SK-N-SH treated with all-trans-retinoic acid at 6 μM for 48 hours (cell line): ENCODE measurements around the gene SLC25A34.

ENCODE experiments used
- ATAC-seq: fragments of 200-7000 bp; cut with Tn5 transposase; 3 replicates; pipeline ENCODE4 v1.9.1; 2020; ENCODE audit warnings: mild to moderate bottlenecking, moderate library complexity
- ARNTL ChIP-seq: fragments of 450-650 bp; formaldehyde crosslinking; IDR thresholded peaks from 2 replicates; pipeline ENCODE4 v1.5.0; 2020; ENCODE audit warnings: low read depth, mild to moderate bottlenecking, moderate library complexity, borderline replicate concordance
- CSDC2 ChIP-seq: fragments of 250-450 bp; sonication (Bioruptor Pico); IDR thresholded peaks from 2 replicates; pipeline ENCODE4 v1.5.0; 2020; ENCODE audit warnings: mild to moderate bottlenecking, moderate library complexity
- CSRNP3 ChIP-seq: fragments of 250-450 bp; sonication (Bioruptor Pico); IDR thresholded peaks from 2 replicates; pipeline ENCODE4 v1.5.1; 2021; ENCODE audit warnings: mild to moderate bottlenecking, moderate library complexity
- ESRRG ChIP-seq: fragments of 250-450 bp; sonication (Bioruptor Pico); IDR thresholded peaks from 2 replicates; pipeline ENCODE4 v1.6.1; 2021; ENCODE audit warnings: mild to moderate bottlenecking
- GLIS3 ChIP-seq: fragments of 250-450 bp; sonication (Bioruptor Pico); IDR thresholded peaks from 2 replicates; pipeline ENCODE4 v1.5.0; 2020; ENCODE audit warnings: mild to moderate bottlenecking, moderate library complexity
- ISL1 ChIP-seq: fragments of 250-450 bp; sonication (Bioruptor Pico); IDR thresholded peaks from 2 replicates; pipeline ENCODE4 v2.1.2; 2022; ENCODE audit warnings: mild to moderate bottlenecking, moderate library complexity
- OSR1 ChIP-seq: fragments of 250-450 bp; sonication (Bioruptor Pico); IDR thresholded peaks from 2 replicates; pipeline ENCODE4 v1.8.0; 2022; ENCODE audit warnings: moderate library complexity, mild to moderate bottlenecking, inconsistent platforms
- PPARA ChIP-seq: fragments of 250-450 bp; sonication (Bioruptor Pico); IDR thresholded peaks from 2 replicates; pipeline ENCODE4 v1.5.0; 2020; ENCODE audit warnings: mild to moderate bottlenecking, borderline replicate concordance
- RARB ChIP-seq: fragments of 250-450 bp; sonication (Bioruptor Pico); IDR thresholded peaks from 2 replicates; pipeline ENCODE4 v1.8.0; 2021; ENCODE audit warnings: mild to moderate bottlenecking, moderate library complexity
- SNAI2 ChIP-seq: fragments of 250-450 bp; sonication (Bioruptor Pico); IDR thresholded peaks from 2 replicates; pipeline ENCODE4 v1.5.0; 2020; ENCODE audit warnings: mild to moderate bottlenecking, moderate library complexity
- TCF4 ChIP-seq: fragments of 250-450 bp; sonication (Bioruptor Pico); IDR thresholded peaks from 2 replicates; pipeline ENCODE4 v1.8.0; 2021; ENCODE audit warnings: mild to moderate bottlenecking, moderate library complexity, borderline replicate concordance
- TOX ChIP-seq: fragments of 250-450 bp; sonication (Bioruptor Pico); IDR thresholded peaks from 2 replicates; pipeline ENCODE4 v1.8.0; 2021; ENCODE audit warnings: mild to moderate bottlenecking, moderate library complexity, borderline replicate concordance
- ZC3H10 ChIP-seq: fragments of 250-450 bp; sonication (Bioruptor Pico); IDR thresholded peaks from 2 replicates; pipeline ENCODE4 v1.5.1; 2021; ENCODE audit warnings: mild to moderate bottlenecking, moderate library complexity
- ZFP3 ChIP-seq: fragments of 250-450 bp; sonication (Bioruptor Pico); IDR thresholded peaks from 2 replicates; pipeline ENCODE4 v1.5.0; 2020; ENCODE audit warnings: mild to moderate bottlenecking, moderate library complexity
- ZFP30 ChIP-seq: fragments of 450-650 bp; formaldehyde crosslinking; IDR thresholded peaks from 2 replicates; pipeline ENCODE4 v1.5.0; 2022; ENCODE audit warnings: mild to moderate bottlenecking, moderate library complexity
- ZNF565 ChIP-seq: fragments of 450-650 bp; formaldehyde crosslinking; conservative IDR thresholded peaks from 2 replicates; pipeline ENCODE4 v1.5.0; 2020; ENCODE audit warnings: low read depth, mild to moderate bottlenecking, moderate library complexity
- ZNF70 ChIP-seq: fragments of 450-650 bp; formaldehyde crosslinking; IDR thresholded peaks from 2 replicates; pipeline ENCODE4 v1.5.0; 2020; ENCODE audit warnings: mild to moderate bottlenecking, moderate library complexity
- ZNF8 ChIP-seq: fragments of 450-650 bp; formaldehyde crosslinking; IDR thresholded peaks from 2 replicates; pipeline ENCODE4 v1.5.0; 2020; ENCODE audit warnings: mild to moderate bottlenecking, moderate library complexity
- TF ChIP-seq, protein P1 (sequence below): fragments of 250-450 bp; sonication (Bioruptor Pico); IDR thresholded peaks from 2 replicates; pipeline ENCODE4 v1.8.0; 2021; ENCODE audit warnings: low read depth, mild to moderate bottlenecking, moderate library complexity, borderline replicate concordance
- TF ChIP-seq, protein P2 (sequence below): fragments of 250-450 bp; sonication (Bioruptor Pico); IDR thresholded peaks from 2 replicates; pipeline ENCODE4 v1.5.0; 2020; ENCODE audit warnings: mild to moderate bottlenecking, moderate library complexity
- TF ChIP-seq, protein P3 (sequence below): fragments of 250-450 bp; sonication (Bioruptor Pico); IDR thresholded peaks from 2 replicates; pipeline ENCODE4 v1.5.1; 2020; ENCODE audit warnings: low read depth, mild to moderate bottlenecking, moderate library complexity

The SLC25A34 gene

GRCh38 chr1:15747378-15747777, 11.3 kb downstream of the SLC25A34 start:
- ATAC-seq, result no peak
- TF ChIP-seq, protein P1, sequence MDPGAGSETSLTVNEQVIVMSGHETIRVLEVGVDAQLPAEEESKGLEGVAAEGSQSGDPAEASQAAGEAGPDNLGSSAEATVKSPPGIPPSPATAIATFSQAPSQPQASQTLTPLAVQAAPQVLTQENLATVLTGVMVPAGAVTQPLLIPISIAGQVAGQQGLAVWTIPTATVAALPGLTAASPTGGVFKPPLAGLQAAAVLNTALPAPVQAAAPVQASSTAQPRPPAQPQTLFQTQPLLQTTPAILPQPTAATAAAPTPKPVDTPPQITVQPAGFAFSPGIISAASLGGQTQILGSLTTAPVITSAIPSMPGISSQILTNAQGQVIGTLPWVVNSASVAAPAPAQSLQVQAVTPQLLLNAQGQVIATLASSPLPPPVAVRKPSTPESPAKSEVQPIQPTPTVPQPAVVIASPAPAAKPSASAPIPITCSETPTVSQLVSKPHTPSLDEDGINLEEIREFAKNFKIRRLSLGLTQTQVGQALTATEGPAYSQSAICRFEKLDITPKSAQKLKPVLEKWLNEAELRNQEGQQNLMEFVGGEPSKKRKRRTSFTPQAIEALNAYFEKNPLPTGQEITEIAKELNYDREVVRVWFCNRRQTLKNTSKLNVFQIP, result no peak
- TF ChIP-seq RARB (no peak), PPARA (CRISPR knock-in tag) (no peak), ZNF8 (no peak), CSRNP3 (CRISPR knock-in tag) (no peak), ISL1 (CRISPR knock-in tag) (no peak), ESRRG (CRISPR knock-in tag) (no peak)

DNA sequence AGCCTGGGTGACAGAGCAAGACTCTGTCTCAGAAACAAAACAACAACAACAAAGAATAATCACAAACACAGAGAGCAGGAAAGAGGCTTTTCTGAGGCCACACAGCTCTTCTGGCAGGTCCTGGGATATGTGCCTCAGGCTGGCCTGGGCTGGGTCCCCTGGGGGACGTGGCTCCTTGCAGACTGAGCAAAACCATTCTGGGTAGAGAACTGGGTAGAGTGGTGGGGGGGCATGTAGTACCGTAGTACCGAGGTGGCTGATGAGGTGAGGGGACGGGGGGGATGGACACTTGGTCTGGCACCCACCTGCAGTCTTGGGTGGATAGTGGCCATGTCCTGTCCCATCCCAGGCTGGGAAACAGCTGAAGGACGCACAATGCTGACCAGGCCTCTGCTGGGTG, 12.2 kb downstream of the SLC25A34 start:
- TF ChIP-seq, protein P2, sequence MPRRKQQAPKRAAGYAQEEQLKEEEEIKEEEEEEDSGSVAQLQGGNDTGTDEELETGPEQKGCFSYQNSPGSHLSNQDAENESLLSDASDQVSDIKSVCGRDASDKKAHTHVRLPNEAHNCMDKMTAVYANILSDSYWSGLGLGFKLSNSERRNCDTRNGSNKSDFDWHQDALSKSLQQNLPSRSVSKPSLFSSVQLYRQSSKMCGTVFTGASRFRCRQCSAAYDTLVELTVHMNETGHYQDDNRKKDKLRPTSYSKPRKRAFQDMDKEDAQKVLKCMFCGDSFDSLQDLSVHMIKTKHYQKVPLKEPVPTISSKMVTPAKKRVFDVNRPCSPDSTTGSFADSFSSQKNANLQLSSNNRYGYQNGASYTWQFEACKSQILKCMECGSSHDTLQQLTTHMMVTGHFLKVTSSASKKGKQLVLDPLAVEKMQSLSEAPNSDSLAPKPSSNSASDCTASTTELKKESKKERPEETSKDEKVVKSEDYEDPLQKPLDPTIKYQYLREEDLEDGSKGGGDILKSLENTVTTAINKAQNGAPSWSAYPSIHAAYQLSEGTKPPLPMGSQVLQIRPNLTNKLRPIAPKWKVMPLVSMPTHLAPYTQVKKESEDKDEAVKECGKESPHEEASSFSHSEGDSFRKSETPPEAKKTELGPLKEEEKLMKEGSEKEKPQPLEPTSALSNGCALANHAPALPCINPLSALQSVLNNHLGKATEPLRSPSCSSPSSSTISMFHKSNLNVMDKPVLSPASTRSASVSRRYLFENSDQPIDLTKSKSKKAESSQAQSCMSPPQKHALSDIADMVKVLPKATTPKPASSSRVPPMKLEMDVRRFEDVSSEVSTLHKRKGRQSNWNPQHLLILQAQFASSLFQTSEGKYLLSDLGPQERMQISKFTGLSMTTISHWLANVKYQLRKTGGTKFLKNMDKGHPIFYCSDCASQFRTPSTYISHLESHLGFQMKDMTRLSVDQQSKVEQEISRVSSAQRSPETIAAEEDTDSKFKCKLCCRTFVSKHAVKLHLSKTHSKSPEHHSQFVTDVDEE (CRISPR knock-in tag), result no peak
- TF ChIP-seq, protein P3, sequence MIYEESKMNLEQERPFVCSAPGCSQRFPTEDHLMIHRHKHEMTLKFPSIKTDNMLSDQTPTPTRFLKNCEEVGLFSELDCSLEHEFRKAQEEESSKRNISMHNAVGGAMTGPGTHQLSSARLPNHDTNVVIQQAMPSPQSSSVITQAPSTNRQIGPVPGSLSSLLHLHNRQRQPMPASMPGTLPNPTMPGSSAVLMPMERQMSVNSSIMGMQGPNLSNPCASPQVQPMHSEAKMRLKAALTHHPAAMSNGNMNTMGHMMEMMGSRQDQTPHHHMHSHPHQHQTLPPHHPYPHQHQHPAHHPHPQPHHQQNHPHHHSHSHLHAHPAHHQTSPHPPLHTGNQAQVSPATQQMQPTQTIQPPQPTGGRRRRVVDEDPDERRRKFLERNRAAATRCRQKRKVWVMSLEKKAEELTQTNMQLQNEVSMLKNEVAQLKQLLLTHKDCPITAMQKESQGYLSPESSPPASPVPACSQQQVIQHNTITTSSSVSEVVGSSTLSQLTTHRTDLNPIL (CRISPR knock-in tag), result no peak
- TF ChIP-seq CSDC2 (CRISPR knock-in tag) (no peak), ZFP30 (no peak), TCF4 (CRISPR knock-in tag) (no peak), PPARA (CRISPR knock-in tag) (no peak), ZNF8 (no peak), ZFP3 (CRISPR knock-in tag) (no peak), ZC3H10 (CRISPR knock-in tag) (no peak), SNAI2 (CRISPR knock-in tag) (no peak), OSR1 (CRISPR knock-in tag) (no peak), TOX (no peak), CSRNP3 (CRISPR knock-in tag) (no peak), ESRRG (CRISPR knock-in tag) (no peak), ARNTL (CRISPR knock-in tag) (no peak), RARB (no peak), ISL1 (CRISPR knock-in tag) (no peak)
- TF ChIP-seq, protein P1, result no peak
- ATAC-seq, result no peak

DNA sequence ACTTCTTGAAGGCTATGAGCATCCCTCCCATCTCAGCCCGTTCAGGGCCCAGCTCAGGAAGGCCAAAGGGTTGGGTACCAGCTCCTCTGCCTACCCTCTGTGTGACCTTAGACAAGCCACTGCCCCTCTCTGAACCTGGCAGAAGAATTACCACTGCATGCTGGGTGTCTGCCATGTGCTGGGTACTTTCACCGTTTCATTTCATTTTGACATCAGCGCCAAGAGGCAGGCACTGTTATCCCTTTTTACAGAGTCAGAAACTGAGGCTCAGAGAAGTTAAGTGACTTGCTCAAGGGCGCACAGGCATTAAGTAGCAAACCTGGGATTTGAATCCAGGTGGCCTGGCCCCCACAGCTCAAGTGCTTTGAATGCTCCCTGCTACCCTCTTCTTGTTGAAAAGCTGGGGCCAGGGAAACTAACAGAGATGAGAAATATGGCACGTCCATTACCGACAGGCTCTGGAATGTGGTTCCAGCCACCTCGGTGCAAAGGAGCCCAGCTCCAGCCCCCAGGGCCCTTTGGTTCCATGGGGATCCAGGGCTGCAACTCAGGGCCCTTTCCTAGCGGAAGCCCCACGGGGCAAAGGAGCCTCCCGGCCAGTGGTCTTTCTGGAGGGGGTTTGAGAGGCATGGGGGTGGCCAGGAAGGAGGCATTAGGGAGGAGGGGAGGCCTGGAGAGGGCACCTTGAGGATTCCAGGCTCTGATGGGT, 12.8 kb downstream of the SLC25A34 start:
- no peak for ATAC-seq
- TF ChIP-seq ISL1 (CRISPR knock-in tag) (no peak), ZC3H10 (CRISPR knock-in tag) (no peak), RARB (no peak), ZNF70 (CRISPR knock-in tag) (no peak), ZNF565 (CRISPR knock-in tag) (no peak), ZNF8 (no peak), GLIS3 (CRISPR knock-in tag) (no peak), ZFP3 (CRISPR knock-in tag) (no peak), SNAI2 (CRISPR knock-in tag) (no peak), CSDC2 (CRISPR knock-in tag) (no peak), TCF4 (CRISPR knock-in tag) (no peak)
- TF ChIP-seq, protein P1, result no peak
- TF ChIP-seq, protein P3 (CRISPR knock-in tag), result no peak
